Activated effector memory CD4-positive, alpha-beta T cell treated with anti-CD3 and anti-CD28 coated beads, Interleukin-2, amount 50 U/mL, for 16 hours (primary cell): ENCODE measurements around the gene SMARCD2.
"Not testable (repeated sequence)": the region's sequence is repeated elsewhere in the genome, so short reads cannot be mapped to it uniquely, and the experiment has no call there.

Experiments used
- DNase-seq: peaks from one replicate; pipeline ENCODE4 v3.0.0-alpha.2; 2020

SMARCD2 gene

DNA sequence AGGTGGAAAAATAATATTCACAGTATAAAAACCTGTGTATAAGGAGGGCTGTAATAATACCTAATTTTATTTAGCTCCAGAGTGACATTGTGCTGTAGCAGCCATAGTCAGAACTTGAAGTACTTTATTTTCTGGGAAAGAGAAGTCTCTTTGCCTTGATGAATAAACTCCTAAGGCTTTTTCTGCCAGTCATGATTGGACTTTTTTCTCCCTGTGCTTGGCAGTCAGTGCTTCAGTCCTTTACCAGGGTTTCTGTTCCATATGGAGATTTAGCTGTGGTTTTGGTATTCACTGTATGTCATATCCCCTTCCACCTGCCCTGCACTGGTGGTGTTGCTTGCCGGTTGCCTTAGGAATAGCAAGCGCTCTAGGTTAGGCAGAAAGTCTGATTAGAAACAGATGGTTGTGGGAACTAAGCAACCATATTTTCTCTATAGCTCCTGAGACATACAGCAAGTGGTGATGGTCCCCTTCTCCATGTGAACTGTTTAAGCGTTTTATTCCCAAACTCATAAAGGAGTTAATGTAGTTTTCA is 43.8 kb downstream of the SMARCD2 start:
- DNase-seq: no peak

DNA sequence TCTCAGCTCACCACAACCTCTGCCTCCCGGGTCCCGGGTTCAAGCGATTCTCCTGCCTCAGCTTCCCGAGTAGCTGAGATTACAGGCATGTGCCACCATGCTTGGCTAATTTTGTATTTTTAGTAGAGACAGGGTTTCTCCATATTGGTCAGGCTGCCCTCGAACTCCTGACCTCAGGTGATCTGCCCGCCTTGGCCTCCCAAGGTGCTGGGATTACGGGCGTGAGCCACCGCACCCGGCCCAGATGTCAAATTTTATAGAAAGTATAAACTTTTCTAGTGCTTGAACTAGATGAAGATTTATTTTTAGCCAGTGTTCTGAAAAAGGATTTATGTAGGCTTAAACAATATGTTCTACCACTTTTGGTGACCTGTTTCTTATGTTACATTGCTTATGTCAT is 46.1 kb downstream of the SMARCD2 start:
- not testable (repeated sequence) for DNase-seq

DNA sequence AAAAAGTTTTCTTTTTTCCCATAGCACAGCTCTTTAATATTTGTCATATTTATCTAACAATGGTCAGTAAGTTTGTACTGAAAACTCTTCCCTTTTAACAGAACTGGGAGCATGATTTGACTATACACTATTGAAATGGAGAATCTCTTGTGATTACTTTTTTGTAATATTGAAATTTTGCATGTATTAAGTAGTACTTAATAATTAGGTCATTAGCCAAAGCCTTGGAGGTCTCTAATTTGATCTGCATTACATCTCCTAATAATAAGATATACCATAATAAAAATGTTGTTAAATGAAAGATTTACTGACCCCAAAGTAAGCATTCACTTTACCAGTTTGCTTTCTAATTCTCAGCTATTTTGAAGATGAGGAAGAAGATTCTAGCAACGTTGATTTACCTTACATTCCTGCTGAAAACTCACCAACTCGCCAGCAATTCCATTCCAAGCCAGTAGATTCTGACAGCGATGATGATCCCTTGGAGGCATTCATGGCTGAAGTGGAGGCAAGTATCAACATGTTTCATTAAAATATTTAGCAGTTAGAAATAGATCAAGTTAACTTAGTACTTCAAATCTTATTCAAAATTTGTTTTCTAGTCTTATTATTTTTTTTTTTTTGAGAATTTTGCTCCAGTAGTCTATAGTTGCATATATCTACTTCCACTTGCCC is 50.3 kb downstream of the SMARCD2 start:
- DNase-seq: no peak

DNA sequence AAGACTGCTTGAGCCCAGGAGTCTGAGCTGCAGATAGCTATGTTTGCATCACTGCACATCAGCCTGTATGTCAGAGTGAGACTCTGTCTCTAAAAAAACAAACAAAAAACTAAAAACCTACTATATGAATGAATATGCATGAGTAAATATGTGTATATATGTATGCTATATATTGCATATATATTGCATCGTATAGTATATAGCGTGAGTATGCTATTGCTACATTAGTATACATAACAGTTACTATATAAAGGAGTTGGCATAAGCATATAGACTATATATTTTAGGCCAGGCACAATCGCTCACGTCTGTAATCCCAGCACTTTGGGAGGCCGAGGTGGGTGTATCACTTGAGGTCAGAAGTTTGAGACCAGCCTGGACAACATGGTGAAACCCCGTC is 52.4 kb downstream of the SMARCD2 start:
- no peak for DNase-seq

DNA sequence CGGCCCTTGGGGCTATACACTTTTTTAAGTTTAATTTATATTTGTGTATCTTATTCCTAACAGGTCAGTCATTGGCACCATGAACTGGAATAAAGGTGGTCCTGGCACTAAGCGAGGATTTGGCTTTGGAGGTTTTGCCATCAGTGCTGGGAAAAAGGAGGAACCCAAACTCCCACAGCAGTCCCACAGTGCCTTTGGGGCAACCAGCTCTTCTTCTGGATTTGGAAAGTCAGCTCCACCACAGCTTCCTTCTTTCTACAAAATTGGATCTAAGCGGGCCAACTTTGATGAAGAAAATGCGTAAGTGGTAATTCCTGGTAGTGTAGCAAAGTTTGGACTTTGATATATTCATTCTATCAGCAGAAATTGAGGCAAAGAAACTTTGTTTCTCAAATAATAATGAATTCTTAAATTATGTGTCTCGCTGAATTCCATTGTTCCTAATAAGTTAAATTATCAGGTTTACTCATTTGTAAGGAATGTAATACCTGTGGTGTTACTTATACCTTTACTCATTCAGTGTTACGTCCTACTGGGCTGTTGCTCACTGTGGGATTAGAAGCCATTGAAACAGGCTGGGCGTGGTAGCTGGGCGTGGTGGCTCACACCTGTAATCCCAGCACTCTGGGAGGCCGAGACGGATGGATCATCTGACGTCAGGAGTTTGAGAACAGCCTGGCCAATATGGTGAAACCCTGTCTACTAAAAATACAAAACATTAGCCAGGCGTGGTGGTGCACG is 55.3 kb downstream of the SMARCD2 start:
- DNase-seq: no peak

DNA sequence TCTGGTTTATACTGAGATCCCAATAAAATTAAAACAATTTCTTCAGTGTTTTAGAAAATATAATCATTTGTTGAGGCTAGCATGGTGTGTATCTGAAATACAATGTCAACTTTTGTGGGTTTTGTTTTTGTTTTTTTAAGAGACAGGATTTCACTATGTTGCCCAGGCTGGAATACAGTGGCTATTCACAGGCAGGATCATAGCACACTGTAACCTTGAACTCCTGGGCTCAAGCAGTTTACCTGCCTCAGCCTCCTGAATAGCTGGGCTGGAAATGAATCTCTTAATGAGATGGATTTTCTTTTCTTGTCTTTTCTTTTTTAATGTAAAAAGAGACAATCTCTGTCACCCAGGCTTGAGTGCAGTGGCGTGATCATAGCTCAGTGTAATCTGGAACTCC is 56.4 kb downstream of the SMARCD2 start:
- no peak for DNase-seq

DNA sequence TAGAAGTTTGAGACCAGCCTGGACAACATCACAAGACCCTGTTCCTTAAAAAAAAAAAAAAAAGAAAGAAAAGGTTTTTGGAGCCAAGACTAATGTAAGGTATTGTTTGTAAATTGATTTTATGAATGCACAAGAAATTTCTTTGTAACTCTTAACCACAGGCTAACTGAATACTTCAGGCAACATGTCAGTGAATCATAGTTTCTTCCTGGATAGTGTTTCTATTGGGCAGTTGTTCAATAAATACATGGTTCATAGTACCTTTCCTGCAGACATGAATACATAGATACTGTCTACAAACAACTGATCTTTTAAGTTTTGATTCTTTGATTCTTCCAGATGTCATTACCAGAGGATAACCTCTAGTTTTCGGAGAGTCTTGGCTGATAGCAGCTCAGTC is 56.9 kb downstream of the SMARCD2 start:
- no peak for DNase-seq

DNA sequence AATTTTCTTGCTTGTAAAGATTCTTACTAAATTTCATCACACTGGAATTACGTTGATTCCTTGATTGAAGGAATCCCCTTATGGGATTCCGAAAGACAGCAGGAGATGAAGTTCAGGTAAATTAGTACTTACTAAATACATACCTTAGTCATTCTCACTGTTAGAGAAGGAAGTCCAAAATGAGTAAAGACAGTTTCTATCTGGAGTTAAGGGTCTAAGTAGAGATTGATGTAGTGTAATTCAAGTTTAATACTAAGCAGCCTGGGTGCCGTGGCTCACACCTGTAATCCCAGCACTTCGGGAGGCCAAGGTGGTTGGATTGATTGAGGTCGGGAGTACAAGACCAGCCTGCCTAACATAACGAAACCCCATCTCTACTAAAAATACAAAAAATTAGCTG is 59.0 kb downstream of the SMARCD2 start:
- DNase-seq: no peak
